ENCODE measurements around the gene IGSF10.

DNA sequence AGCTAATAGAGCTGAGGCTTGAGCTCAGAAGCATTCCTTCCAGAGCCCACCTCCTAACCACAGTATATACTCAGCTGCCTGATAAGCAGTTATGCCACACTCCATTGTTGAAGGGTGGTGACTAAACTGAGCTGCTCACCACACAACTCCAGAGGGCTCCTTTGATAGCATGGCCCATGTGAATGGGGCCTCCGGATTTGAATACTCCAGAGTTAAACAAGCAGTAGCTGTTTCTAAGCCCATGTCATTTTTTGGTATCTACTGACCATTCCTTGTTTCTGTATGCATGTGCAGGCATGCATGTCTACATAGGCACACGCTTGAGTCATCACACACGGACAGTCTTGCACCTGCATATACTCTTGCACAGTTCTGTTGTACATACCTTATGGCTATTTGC lies 28.9 kb downstream of the IGSF10 start:
- no peak for TF ChIP-seq CBX5 (IDR thresholded peaks at IDR 0.05; ENCODE audit: low read depth, low read length)
- no peak for TF ChIP-seq EZH2 (IDR thresholded peaks at IDR 0.05; ENCODE audit: low read depth, low read length, severe bottlenecking)
- TF ChIP-seq POLR2A (IDR thresholded peaks at IDR 0.05; ENCODE audit: control extremely low read depth in 1 of 2, low read depth in 2 of 2, low read length in 2 of 2) = no peak
- TF ChIP-seq, protein P1, sequence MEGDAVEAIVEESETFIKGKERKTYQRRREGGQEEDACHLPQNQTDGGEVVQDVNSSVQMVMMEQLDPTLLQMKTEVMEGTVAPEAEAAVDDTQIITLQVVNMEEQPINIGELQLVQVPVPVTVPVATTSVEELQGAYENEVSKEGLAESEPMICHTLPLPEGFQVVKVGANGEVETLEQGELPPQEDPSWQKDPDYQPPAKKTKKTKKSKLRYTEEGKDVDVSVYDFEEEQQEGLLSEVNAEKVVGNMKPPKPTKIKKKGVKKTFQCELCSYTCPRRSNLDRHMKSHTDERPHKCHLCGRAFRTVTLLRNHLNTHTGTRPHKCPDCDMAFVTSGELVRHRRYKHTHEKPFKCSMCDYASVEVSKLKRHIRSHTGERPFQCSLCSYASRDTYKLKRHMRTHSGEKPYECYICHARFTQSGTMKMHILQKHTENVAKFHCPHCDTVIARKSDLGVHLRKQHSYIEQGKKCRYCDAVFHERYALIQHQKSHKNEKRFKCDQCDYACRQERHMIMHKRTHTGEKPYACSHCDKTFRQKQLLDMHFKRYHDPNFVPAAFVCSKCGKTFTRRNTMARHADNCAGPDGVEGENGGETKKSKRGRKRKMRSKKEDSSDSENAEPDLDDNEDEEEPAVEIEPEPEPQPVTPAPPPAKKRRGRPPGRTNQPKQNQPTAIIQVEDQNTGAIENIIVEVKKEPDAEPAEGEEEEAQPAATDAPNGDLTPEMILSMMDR (IDR thresholded peaks at IDR 0.05; ENCODE audit: control extremely low read depth in 1 of 3, insufficient read depth in 1 of 3, low read depth in 1 of 3, low read length in 3 of 3) = no peak
- no peak for TF ChIP-seq HDAC6 (IDR thresholded peaks at IDR 0.05; ENCODE audit: low read depth, low read length)
- no peak for TF ChIP-seq CREB1 (IDR thresholded peaks at IDR 0.05)
- TF ChIP-seq RFX5 (IDR thresholded peaks at IDR 0.05; ENCODE audit: borderline replicate concordance, low read depth, low read length) = no peak
- TF ChIP-seq SIX5 (IDR thresholded peaks at IDR 0.05; ENCODE audit: low read depth, low read length) = no peak
- TF ChIP-seq NRF1 (IDR thresholded peaks at IDR 0.05; ENCODE audit: low read depth, low read length) = no peak
- TF ChIP-seq, protein P2, sequence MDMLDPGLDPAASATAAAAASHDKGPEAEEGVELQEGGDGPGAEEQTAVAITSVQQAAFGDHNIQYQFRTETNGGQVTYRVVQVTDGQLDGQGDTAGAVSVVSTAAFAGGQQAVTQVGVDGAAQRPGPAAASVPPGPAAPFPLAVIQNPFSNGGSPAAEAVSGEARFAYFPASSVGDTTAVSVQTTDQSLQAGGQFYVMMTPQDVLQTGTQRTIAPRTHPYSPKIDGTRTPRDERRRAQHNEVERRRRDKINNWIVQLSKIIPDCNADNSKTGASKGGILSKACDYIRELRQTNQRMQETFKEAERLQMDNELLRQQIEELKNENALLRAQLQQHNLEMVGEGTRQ (IDR thresholded peaks at IDR 0.05; ENCODE audit: low read length) = no peak
- TF ChIP-seq SP2 (IDR thresholded peaks at IDR 0.05; ENCODE audit: low read length) = no peak
